CD14-positive monocyte (primary cell): ENCODE data around the gene ZNF630. TPM values are rescaled to one million over a fixed set of nuclear protein-coding genes. Genes with fewer than 3 reads are reported as not detected.

ENCODE experiments used
- DNase-seq, 3 donors: peaks; one replicate each; pipeline ENCODE4 v3.0.0-alpha.2; 2011 to 2022
- H2AFZ ChIP-seq: 2 replicates; pipeline ENCODE4 v1.6.0; 2012; ENCODE audit warnings: mild to moderate bottlenecking, low read depth, low read length, inconsistent platforms; ENCODE audit not compliant: insufficient read depth, poor library complexity, severe bottlenecking
- H3K27ac ChIP-seq, 2 donors: 1 replicate in 1 of 2; 2 replicates in 1 of 2; pipeline ENCODE4 v1.5.1; 2012 to 2013; ENCODE audit warnings: low read length in 2 of 2, control low read depth in 1 of 2, inconsistent platforms in 1 of 2, low read depth in 1 of 2, mild to moderate bottlenecking in 1 of 2
- H3K27me3 ChIP-seq, 2 donors: one replicate each; pipeline versions ENCODE4 v1.6.0 to v1.6.1; 2011 to 2013; ENCODE audit warnings: low read length in 2 of 2; ENCODE audit not compliant: control insufficient read depth in 2 of 2, insufficient read depth in 2 of 2
- H3K36me3 ChIP-seq, 2 donors: replicated peaks in 1 of 2; 1 replicate in 1 of 2; 2 replicates in 1 of 2; pipeline versions ENCODE4 v1.5.1 to v1.6.1; 2012 to 2013; ENCODE audit warnings: low read length in 2 of 2, control low read depth in 1 of 2, inconsistent platforms in 1 of 2, mild to moderate bottlenecking in 1 of 2; ENCODE audit not compliant: insufficient read depth in 2 of 2, control insufficient read depth in 1 of 2
- H3K4me1 ChIP-seq, 2 donors: 1 replicate in 1 of 2; 2 replicates in 1 of 2; pipeline versions ENCODE4 v1.5.1 to v1.6.1; 2012 to 2013; ENCODE audit warnings: low read length in 2 of 2, control low read depth in 1 of 2, inconsistent platforms in 1 of 2, mild to moderate bottlenecking in 1 of 2, moderate library complexity in 1 of 2; ENCODE audit not compliant: insufficient read depth in 2 of 2, control insufficient read depth in 1 of 2
- H3K4me2 ChIP-seq: replicated peaks from 2 replicates; pipeline ENCODE3; 2012; ENCODE audit warnings: low read length, moderate library complexity, mild to moderate bottlenecking; ENCODE audit not compliant: poor library complexity, severe bottlenecking; ENCODE audit errors: extremely low read depth
- H3K4me3 ChIP-seq, 3 experiments: fragments of 200-600 bp in 1 of 3; sonication (generic) in 1 of 3; replicated peaks in 1 of 3; 1 replicate in 2 of 3; 2 replicates in 1 of 3; pipeline ENCODE4 v1.5.1; 2011 to 2013; ENCODE audit warnings: low read length in 3 of 3, mild to moderate bottlenecking in 3 of 3, control low read depth in 2 of 3, low read depth in 2 of 3, inconsistent platforms in 1 of 3, moderate library complexity in 1 of 3
- H3K79me2 ChIP-seq: 2 replicates; pipeline ENCODE4 v1.6.0; 2012; ENCODE audit warnings: mild to moderate bottlenecking, control low read depth, inconsistent platforms, low read length, moderate library complexity; ENCODE audit not compliant: insufficient read depth
- H3K9ac ChIP-seq: 2 replicates; pipeline ENCODE4 v1.6.0; 2017; ENCODE audit warnings: low read length, mild to moderate bottlenecking; ENCODE audit not compliant: insufficient read depth, poor library complexity, severe bottlenecking
- H3K9me3 ChIP-seq, 2 donors: replicated peaks in 1 of 2; 1 replicate in 1 of 2; 2 replicates in 1 of 2; pipeline versions ENCODE4 v1.5.1 to v1.6.1; 2012 to 2013; ENCODE audit warnings: low read length in 2 of 2, control low read depth in 1 of 2; ENCODE audit not compliant: control insufficient read depth in 1 of 2, insufficient read depth in 1 of 2
- H4K20me1 ChIP-seq: 2 replicates; pipeline ENCODE4 v1.6.0; 2012; ENCODE audit warnings: mild to moderate bottlenecking, low read length, control low read depth, moderate library complexity; ENCODE audit not compliant: insufficient read depth
- H3K27ac Mint-ChIP-seq, 7 donors: one replicate each; pipeline ENCODE4 v1.8.0; 2020; ENCODE audit warnings: mild to moderate bottlenecking in 7 of 7, mixed read lengths in 7 of 7, moderate library complexity in 6 of 7, inconsistent platforms in 2 of 7
- H3K27me3 Mint-ChIP-seq, 3 donors: one replicate each; pipeline ENCODE4 v1.8.0; 2021 to 2022; ENCODE audit warnings: low read depth in 3 of 3, mild to moderate bottlenecking in 3 of 3, mixed read lengths in 3 of 3, moderate library complexity in 3 of 3, inconsistent platforms in 1 of 3
- H3K36me3 Mint-ChIP-seq, 2 donors: one replicate each; pipeline ENCODE4 v1.8.0; 2020; ENCODE audit warnings: mixed read lengths in 2 of 2, inconsistent platforms in 1 of 2, mild to moderate bottlenecking in 1 of 2
- H3K4me1 Mint-ChIP-seq: one replicate; pipeline ENCODE4 v1.8.0; 2020; ENCODE audit warnings: mild to moderate bottlenecking, mixed read lengths
- H3K4me3 Mint-ChIP-seq, 2 donors: one replicate each; pipeline ENCODE4 v1.8.0; 2020; ENCODE audit warnings: mild to moderate bottlenecking in 2 of 2, mixed read lengths in 2 of 2, moderate library complexity in 1 of 2
- H3K9me3 Mint-ChIP-seq, 7 donors: one replicate each; pipeline ENCODE4 v1.8.0; 2020 to 2022; ENCODE audit warnings: mixed read lengths in 7 of 7, mild to moderate bottlenecking in 6 of 7, moderate library complexity in 6 of 7, inconsistent platforms in 2 of 7
- WGBS: methylation state at CpG from one replicate; pipeline ENCODE4 v1.1.5; 2013; ENCODE audit warnings: missing lambda C conversion rate; ENCODE audit not compliant: insufficient coverage; 5-methylcytosine and 5-hydroxymethylcytosine counted together
- intact Hi-C, 2 donors: fragments of 100-400 bp; cut with micrococcal nuclease; formaldehyde crosslinking; loops; one replicate each; pipeline versions ENCODE4 v1.15.0 to v1.15.1; 2023
- polyA plus RNA-seq, 3 donors: library from polyadenylated mRNA; depleted of rRNA in 1 of 3; unstranded in 2 of 3; stranded (reverse) in 1 of 3; fragments of 300-500 nt in 2 of 3; fragments of >200 nt in 1 of 3; fragmentation: Illumina TruSeq in 2 of 3; gene quantifications; 1 replicate in 2 of 3; 2 replicates in 1 of 3; pipeline ENCODE4 v1.2.3, GENCODE V29; 2012 to 2021
- TF ChIP-seq, protein P1 (sequence below): fragments of 200-600 bp; IDR thresholded peaks from one replicate; pipeline ENCODE4 v1.8.0; 2022; ENCODE audit warnings: antibody characterized with exemption, mild to moderate bottlenecking

ZNF630 gene
- polyA plus RNA-seq, 3 donors: 0.56 to 1.7 (median 0.87) TPM

DNA sequence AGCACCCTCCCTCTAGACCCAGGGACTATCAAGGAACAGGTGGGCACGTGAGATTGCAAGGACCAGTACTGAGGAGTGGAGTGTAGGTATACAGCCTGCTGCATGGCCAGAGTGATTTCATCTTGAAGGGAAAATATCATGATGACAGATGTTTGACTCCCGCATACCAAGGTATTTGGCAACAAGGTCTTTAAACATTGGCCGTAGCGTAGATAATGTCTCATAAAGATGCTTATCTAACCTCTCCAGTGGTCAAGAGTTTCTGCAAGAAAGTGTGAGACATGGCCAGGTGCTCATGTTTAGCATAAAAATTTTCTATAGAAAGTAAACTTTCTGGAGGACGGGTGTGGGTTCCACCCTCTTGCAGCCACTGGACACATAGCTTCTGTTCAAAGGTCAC, 18.7 kb upstream of the ZNF630 start:
- TF ChIP-seq, protein P1, sequence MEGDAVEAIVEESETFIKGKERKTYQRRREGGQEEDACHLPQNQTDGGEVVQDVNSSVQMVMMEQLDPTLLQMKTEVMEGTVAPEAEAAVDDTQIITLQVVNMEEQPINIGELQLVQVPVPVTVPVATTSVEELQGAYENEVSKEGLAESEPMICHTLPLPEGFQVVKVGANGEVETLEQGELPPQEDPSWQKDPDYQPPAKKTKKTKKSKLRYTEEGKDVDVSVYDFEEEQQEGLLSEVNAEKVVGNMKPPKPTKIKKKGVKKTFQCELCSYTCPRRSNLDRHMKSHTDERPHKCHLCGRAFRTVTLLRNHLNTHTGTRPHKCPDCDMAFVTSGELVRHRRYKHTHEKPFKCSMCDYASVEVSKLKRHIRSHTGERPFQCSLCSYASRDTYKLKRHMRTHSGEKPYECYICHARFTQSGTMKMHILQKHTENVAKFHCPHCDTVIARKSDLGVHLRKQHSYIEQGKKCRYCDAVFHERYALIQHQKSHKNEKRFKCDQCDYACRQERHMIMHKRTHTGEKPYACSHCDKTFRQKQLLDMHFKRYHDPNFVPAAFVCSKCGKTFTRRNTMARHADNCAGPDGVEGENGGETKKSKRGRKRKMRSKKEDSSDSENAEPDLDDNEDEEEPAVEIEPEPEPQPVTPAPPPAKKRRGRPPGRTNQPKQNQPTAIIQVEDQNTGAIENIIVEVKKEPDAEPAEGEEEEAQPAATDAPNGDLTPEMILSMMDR: no peak

DNA sequence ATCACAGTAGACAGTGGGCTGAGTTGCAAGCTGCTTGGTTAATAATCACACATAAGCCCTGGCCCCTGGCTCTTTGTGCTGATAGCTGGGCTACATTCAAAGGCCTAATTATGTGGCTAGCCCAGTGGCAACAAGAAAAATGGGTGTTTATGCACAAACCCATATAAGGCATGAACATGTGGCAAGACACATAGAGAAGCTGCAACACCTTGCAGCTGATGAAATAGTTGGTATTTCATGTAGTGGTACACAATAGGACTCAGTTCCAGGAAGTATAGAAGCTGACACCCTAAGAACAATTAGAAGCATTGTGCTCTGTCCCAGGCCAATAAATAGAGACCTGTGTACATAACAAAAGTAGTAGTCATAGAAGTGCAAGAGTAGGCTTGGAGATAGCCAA, 14.6 kb upstream of the ZNF630 start:
- no peak overlapping the region for H3K27ac Mint-ChIP-seq
- no peak for DNase-seq
- no peak overlapping the region for H3K4me3 Mint-ChIP-seq
- TF ChIP-seq, protein P1: no peak
- H3K27me3 Mint-ChIP-seq: peaks cover 0 to 2% (median 0%) of the 10 kb centered on the region in 3 donors
- Histone ChIP-seq H3K4me3 (no peak overlapping the region), H3K27ac (no peak overlapping the region), H3K4me2 (no peak overlapping the region), H2AFZ (no peak overlapping the region), H3K36me3 (no peaks in the 10 kb centered on the region), H3K79me2 (no peaks in the 10 kb centered on the region), H3K9me3 (no peaks in the 10 kb centered on the region), H4K20me1 (no peaks in the 10 kb centered on the region), H3K27me3 (no peaks in the 10 kb centered on the region), H3K9ac (no peak overlapping the region), H3K4me1 (peaks cover 0 to 3% of the 10 kb centered on the region in 2 donors)
- H3K4me1 Mint-ChIP-seq: peaks cover 8% of the 10 kb centered on the region
- intact Hi-C loops: no loop called here
- H3K9me3 Mint-ChIP-seq: peaks cover 0 to 3% (median 0%) of the 10 kb centered on the region in 7 donors
- H3K36me3 Mint-ChIP-seq: no peaks in the 10 kb centered on the region

More for the DNA sequence above, 18.7 kb upstream of the ZNF630 start:
- Mint-ChIP-seq H3K27ac (no peak overlapping the region), H3K27me3 (peaks cover 0 to 1% (median 0%) of the 10 kb centered on the region in 3 donors), H3K9me3 (peaks cover 0 to 3% (median 0%) of the 10 kb centered on the region in 7 donors), H3K36me3 (no peaks in the 10 kb centered on the region), H3K4me1 (no peaks in the 10 kb centered on the region), H3K4me3 (no peak overlapping the region)
- WGBS: no CpG with 5 or more reads among the region's 5 CpGs
- Histone ChIP-seq H3K9ac (no peak overlapping the region), H3K79me2 (no peaks in the 10 kb centered on the region), H3K9me3 (no peaks in the 10 kb centered on the region), H3K27ac (no peak overlapping the region), H3K4me1 (no peaks in the 10 kb centered on the region), H2AFZ (no peak overlapping the region), H3K36me3 (no peaks in the 10 kb centered on the region), H3K4me2 (no peak overlapping the region), H3K4me3 (no peak overlapping the region), H4K20me1 (no peaks in the 10 kb centered on the region), H3K27me3 (no peaks in the 10 kb centered on the region)
- intact Hi-C loops: no loop called here
- DNase-seq: no peak
